ENCODE measurements around the gene ARSB.
"Not testable (repeated sequence)": the region's sequence is repeated elsewhere in the genome, so short reads cannot be mapped to it uniquely, and the experiment has no call there.

The ARSB gene

DNA sequence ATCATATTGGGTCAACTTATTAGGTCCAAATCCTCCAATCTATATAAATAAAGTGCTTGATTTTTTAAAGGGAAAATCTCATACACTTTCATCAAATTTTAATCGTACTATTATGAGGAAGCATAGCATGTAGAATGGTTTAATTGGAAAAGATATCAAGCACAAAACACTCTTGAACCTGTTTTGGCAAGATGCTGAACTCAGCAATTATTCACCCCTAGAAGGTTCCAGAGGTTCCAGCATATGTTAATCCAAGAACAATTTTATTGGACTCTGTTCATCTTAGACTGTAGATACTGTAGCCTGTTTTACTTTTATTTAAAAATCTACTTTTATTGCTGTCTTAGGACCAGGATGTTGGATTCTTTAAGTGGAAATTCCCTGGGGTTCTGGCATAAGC, 244.1 kb downstream of the ARSB start:
- no peak overlapping the region for H3K27ac ChIP-seq
- H3K4me3 ChIP-seq, result no peak overlapping the region
- TF ChIP-seq, protein P1, sequence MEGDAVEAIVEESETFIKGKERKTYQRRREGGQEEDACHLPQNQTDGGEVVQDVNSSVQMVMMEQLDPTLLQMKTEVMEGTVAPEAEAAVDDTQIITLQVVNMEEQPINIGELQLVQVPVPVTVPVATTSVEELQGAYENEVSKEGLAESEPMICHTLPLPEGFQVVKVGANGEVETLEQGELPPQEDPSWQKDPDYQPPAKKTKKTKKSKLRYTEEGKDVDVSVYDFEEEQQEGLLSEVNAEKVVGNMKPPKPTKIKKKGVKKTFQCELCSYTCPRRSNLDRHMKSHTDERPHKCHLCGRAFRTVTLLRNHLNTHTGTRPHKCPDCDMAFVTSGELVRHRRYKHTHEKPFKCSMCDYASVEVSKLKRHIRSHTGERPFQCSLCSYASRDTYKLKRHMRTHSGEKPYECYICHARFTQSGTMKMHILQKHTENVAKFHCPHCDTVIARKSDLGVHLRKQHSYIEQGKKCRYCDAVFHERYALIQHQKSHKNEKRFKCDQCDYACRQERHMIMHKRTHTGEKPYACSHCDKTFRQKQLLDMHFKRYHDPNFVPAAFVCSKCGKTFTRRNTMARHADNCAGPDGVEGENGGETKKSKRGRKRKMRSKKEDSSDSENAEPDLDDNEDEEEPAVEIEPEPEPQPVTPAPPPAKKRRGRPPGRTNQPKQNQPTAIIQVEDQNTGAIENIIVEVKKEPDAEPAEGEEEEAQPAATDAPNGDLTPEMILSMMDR (IDR thresholded peaks at IDR 0.05), result no peak
- no peak for DNase-seq (ENCODE audit: low spot score)

DNA sequence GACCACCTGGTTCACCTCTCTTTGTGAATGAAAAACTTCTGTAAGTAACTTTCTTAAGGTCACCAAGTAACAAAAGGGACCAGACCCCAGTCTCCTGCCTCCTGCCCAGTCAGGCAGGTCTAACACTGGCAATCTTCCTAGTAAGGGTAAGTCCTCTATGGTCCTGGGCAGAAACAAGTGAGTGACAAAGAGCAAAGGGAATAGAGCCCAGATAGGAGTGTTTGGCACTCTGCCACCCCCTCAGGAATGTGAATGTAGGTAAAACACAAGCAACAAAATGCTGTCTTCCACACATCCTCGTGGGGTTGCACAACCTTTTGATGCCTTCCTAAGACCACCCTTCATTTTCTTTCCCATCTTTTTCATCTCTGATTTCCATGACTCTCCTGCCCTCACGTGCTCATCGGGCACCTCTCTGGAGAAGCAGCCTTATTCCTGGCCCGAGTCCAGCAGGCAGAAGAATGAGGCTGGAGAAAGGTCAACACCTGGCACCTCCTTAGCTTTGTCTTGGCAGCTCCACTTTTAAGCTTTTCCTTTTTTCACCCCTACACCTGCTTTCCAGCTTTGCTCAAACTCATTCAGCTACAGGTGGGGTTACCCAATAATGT, 246.3 kb downstream of the ARSB start:
- no peak for DNase-seq (ENCODE audit: low spot score)
- Histone ChIP-seq H3K4me3 (no peak overlapping the region), H3K27ac (no peak overlapping the region)
- TF ChIP-seq, protein P1 (IDR thresholded peaks at IDR 0.05), result no peak

DNA sequence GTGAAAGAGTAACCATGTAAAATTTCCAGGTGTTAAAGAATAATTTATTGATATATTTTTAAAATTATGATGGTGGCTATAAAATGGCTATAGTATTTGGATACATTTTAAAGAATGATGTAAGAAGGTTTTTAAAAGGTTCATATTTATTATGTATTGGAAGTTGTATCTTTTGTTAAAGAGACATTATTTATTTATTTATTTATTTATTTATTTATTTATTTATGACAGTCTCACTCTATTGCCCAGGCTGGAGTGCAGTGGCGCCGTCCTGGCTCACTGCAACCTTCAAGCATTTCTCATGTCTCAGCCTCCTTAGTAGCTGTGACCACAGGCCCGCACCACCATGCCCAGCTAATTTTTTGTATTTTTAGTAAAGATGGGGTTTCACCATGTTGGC, 247.0 kb downstream of the ARSB start:
- DNase-seq (ENCODE audit: low spot score), result no peak
- H3K27ac ChIP-seq, result no peak overlapping the region
- TF ChIP-seq, protein P1 (IDR thresholded peaks at IDR 0.05), result no peak
- no peak overlapping the region for H3K4me3 ChIP-seq

DNA sequence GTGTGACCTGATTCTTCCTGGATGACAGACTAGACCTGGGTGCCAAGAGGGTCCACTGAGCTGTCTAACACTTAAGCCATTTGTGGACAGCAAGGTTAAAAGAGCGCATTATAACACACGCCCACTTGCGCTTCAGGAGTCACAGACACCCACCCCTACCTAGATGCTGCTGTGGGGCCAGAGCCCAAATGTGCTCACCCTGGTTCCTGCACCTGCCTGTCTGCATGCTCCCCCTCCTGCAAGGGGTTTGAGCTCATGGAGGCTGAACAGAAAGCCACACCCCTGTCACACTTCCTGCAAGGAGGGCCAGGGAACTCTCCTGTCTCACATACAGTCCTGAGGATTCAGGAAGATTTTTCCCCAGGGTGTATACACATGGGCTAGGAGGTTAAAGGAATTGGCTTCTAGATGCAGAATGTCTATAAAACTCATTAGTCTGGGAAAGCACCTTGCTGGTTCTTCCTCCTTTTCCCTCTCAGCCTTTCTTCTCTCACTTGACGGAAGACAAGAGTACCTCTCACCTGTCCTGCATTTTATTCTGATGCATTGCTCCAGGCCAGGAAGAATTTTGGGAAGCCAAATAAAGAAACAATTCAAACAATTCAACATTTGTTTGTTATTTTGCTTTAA, 249.2 kb downstream of the ARSB start:
- DNase-seq (ENCODE audit: low spot score), result no peak
- Histone ChIP-seq H3K4me3 (no peak overlapping the region), H3K27ac (no peak overlapping the region)
- TF ChIP-seq, protein P1 (IDR thresholded peaks at IDR 0.05), result no peak

DNA sequence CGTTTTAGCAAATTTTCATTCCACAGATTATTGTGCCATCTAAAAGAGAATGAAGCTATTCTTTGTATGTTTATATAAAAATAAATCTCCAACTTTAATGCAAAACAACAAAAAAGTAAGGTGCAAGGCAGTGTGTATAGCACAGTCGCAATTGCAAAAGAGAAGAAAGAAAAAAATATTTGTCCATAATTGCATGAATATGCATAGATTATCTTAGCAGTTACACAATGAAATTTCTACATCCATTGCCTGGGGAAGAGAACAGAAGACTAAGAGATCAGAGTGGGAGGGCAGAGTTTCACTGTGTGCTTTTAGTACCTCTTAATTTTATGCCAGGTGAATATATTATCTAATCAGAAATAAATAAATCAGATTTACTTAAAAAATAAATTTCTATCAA, 250.2 kb downstream of the ARSB start:
- Histone ChIP-seq H3K27ac (no peak overlapping the region), H3K4me3 (no peak overlapping the region)
- DNase-seq (ENCODE audit: low spot score), result no peak
- TF ChIP-seq, protein P1 (IDR thresholded peaks at IDR 0.05), result no peak

DNA sequence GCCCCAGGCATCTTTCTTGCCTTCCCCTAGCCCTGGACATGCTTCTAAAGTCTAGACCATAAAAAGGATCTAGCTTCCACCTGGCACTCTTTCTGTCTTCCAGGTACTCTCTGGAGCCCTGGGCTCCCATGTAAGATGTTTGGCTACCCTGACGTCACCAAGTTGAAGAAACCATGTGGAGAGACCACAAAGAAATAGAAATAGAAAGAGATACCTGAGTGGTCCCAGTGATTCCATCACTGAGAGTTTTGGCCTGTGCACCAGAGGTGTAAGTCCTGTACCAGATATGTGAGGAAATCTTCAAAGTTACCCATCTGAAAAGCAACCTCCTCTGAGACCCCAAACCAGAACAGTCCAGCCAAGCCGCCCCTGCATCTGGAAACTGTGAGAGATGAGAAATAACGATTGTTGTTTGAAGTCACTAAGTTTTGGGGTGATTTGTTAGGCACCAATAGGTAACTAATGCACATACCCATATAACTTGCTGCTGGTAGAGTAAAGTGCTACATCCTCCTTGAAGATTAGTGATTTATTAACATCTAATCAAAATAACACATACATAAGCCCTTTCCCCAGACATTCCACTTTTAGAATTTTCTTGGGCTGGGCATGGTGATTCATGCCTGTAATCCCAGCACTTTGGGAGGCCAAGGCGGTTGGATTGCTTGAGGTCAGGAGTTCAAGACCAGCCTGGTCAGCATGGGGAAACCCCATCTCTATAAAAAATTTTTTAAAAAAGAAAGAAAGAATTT, 250.8 kb downstream of the ARSB start:
- Histone ChIP-seq H3K27ac (no peak overlapping the region), H3K4me3 (no peak overlapping the region)
- TF ChIP-seq, protein P1 (IDR thresholded peaks at IDR 0.05), result no peak
- DNase-seq (ENCODE audit: low spot score), result no peak

DNA sequence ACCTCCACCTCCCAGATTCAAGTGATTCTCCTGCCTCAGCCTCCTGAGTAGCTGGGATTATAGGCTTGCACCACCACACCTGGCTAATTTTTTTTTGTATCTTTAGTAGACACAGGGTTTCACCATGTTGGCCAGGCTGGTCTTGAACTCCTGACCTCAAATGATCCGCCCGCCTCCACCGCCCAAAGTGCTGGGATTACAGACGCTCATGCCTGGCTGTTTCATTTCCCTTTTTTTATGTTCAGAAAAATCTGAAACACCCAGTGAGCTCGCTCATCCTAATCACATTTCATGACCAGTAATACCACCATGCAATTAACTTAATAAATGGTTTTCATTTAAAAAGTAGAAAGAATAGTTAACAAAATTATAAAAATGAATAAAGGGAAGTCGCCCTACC, 252.4 kb downstream of the ARSB start:
- not testable (repeated sequence) for H3K27ac ChIP-seq; H3K4me3 ChIP-seq; DNase-seq (ENCODE audit: low spot score)
